Neural progenitor cell (in vitro differentiated cells): ENCODE data around the gene HNRNPK.

Experiments used
- EZH2 ChIP-seq: fragments of 200-600 bp; sonication (generic); IDR thresholded peaks from 2 replicates; pipeline ENCODE4 v1.6.1; 2017; ENCODE audit warnings: antibody characterized with exemption, mild to moderate bottlenecking, moderate library complexity
- EZH2phosphoT487 ChIP-seq: fragments of 200-600 bp; sonication (generic); IDR thresholded peaks from 2 replicates; pipeline ENCODE4 v1.6.1; 2017; ENCODE audit warnings: antibody characterized with exemption
- TF ChIP-seq, protein P1 (sequence below): fragments of 200-600 bp; sonication (generic); IDR thresholded peaks from 2 replicates; pipeline ENCODE4 v1.5.1; 2017; ENCODE audit warnings: antibody characterized with exemption, mild to moderate bottlenecking

DNA sequence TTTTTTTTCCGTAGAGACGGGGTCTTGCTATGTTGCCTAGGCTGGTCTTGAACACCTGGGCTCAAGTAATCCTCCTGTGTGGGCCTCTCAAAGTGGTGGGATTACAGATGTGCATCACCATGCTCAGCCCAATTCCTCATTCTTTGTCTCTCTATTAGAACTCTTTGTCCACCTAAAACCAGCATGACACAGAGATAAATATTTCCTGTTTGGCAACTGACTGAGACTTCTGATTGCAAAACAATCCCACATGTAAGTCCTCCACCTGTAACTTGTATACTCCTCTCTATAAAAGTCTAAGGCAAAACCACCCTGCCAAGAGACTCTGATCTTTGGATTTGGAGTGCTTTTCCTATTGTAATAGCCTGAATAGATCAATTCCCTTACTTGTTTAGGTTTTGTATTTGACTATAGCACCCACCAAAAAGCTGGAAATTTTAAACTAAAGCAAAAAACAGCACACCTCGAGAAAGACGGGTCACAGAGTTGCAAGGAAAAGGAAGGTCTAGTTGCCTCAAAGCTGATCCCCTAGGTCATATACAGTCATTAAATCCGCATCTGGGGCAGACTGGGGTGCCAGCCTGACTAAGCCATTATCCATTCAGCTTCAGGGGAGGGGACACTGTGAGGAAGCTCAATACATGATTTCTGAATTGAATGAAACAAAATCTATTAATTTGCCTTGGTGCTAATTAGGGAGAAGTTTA lies 45.3 kb downstream of the HNRNPK start:
- TF ChIP-seq, protein P1, sequence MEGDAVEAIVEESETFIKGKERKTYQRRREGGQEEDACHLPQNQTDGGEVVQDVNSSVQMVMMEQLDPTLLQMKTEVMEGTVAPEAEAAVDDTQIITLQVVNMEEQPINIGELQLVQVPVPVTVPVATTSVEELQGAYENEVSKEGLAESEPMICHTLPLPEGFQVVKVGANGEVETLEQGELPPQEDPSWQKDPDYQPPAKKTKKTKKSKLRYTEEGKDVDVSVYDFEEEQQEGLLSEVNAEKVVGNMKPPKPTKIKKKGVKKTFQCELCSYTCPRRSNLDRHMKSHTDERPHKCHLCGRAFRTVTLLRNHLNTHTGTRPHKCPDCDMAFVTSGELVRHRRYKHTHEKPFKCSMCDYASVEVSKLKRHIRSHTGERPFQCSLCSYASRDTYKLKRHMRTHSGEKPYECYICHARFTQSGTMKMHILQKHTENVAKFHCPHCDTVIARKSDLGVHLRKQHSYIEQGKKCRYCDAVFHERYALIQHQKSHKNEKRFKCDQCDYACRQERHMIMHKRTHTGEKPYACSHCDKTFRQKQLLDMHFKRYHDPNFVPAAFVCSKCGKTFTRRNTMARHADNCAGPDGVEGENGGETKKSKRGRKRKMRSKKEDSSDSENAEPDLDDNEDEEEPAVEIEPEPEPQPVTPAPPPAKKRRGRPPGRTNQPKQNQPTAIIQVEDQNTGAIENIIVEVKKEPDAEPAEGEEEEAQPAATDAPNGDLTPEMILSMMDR: no peak
- TF ChIP-seq EZH2phosphoT487 (no peak), EZH2 (no peak)
